Stimulated activated CD8-positive, alpha-beta memory T cell treated with anti-CD3 and anti-CD28 coated beads, Interleukin-4, amount 100 ng/mL, for 48 hours (primary cell): ENCODE measurements around the gene HOXB6.

Source experiments
- DNase-seq: peaks from one replicate; pipeline ENCODE4 v3.0.0-alpha.2; 2020

The HOXB6 gene

GRCh38 chr17:48609033-48609432 is 4.2 kb upstream of the HOXB6 start:
- no peak for DNase-seq

GRCh38 chr17:48608494-48608834 is 3.7 kb upstream of the HOXB6 start:
- DNase-seq = no peak

- DNase-seq = no peak
Measured at GRCh38 chr17:48606892-48607614, 2.3 kb upstream of the HOXB6 start.

GRCh38 chr17:48605991-48606891 is 1.5 kb upstream of the HOXB6 start:
- DNase-seq = no peak

GRCh38 chr17:48605409-48605919 is 678 bp upstream of the HOXB6 start:
- DNase-seq = no peak

- DNase-seq = no peak
Measured at GRCh38 chr17:48603959-48604769, 622 bp downstream of the HOXB6 start.

- no peak for DNase-seq
Measured at GRCh38 chr17:48601539-48602425, 3.0 kb downstream of the HOXB6 start.

GRCh38 chr17:48601207-48601538 is 3.6 kb downstream of the HOXB6 start:
- DNase-seq = no peak

GRCh38 chr17:48600244-48601098 is 4.3 kb downstream of the HOXB6 start:
- no peak for DNase-seq

- DNase-seq = no peak
Measured at GRCh38 chr17:48599354-48599753, 5.4 kb downstream of the HOXB6 start.

GRCh38 chr17:48598736-48599135 is 6.0 kb downstream of the HOXB6 start:
- DNase-seq = no peak

- DNase-seq = peak; percentile 55
Measured at GRCh38 chr17:48597778-48598631, 6.8 kb downstream of the HOXB6 start.

GRCh38 chr17:48597528-48597777 is 7.3 kb downstream of the HOXB6 start:
- DNase-seq = no peak

GRCh38 chr17:48596735-48597527 is 7.9 kb downstream of the HOXB6 start:
- DNase-seq = no peak

- DNase-seq = peak; percentile 63
Measured at GRCh38 chr17:48596000-48596734, 8.6 kb downstream of the HOXB6 start.

- DNase-seq = no peak
Measured at GRCh38 chr17:48595278-48595999, 9.3 kb downstream of the HOXB6 start.

- DNase-seq = no peak
Measured at GRCh38 chr17:48594538-48595277, 10.1 kb downstream of the HOXB6 start.
